ENCODE measurements around the gene FIS1.

DNA sequence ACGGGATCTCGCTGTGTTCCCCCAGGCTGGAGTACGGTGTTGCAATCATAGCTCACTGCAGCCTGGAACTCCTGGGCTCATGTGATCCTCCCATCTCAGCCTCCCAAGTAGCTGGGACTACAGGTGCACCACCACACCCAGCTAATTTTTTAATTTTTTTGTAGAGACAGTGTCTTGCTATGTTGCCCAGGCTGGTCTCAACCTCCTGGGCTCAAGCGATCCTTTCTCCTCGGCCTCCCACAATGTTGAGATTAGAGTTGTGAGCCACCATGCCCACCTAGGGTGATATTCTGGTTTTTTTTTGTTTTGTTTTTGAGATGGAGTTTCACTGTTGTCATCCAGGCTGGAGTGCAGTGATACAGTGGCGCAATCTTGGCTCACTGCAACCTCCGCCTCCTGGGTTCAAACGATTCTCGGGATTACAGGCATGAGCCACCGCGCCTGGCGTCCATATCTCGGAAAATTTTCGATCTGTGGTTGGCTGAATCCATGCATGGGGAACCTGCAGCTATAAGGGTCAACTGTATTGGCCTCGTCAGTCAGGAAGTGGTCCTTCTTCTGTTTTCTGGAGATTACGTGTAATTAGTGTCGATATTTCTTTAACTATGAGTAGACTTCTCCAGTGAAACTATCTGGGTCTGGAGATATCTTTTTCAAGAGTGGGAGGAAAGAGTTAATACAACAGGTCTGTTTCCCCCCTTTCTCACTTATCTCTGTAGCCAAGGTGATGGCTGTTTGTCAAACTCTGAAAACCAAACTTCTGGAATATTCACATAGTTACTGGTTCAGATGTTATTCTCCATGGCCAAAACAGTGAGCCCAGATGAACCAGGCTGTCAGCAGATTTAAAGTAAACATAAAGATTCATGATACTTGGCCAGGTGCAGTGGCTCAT is 21.0 kb upstream of the FIS1 start:
- TF ChIP-seq TAF1 (IDR thresholded peaks at IDR 0.05; ENCODE audit: borderline replicate concordance, insufficient read depth, low read length) (no peak), SIN3A (IDR thresholded peaks at IDR 0.05; ENCODE audit: borderline replicate concordance, insufficient read depth, low read length) (no peak)

Measured in PFSK-1 (cell line).